Measurements from ENCODE around the gene CFAP119. TPM values are rescaled to one million over a fixed set of nuclear protein-coding genes. Genes with fewer than 3 reads are reported as not detected.

Gene CFAP119
- polyA plus RNA-seq, 3 donors: 1.5 to 3.8 (median 1.6) TPM

GRCh38 chr16:30766206-30766932 lies 4.5 kb upstream of the CFAP119 start:
- 87 to 90% (median 90%) methylated on average over 29 of the region's 29 CpGs for WGBS, 3 donors
- H3K27ac ChIP-seq (ENCODE audit: low read depth, low read length): no peak overlapping the region

GRCh38 chr16:30764816-30765465 lies 3.1 kb upstream of the CFAP119 start:
- WGBS, 3 donors: 92 to 96% (median 95%) methylated on average over 12 of the region's 12 CpGs
- H3K27ac ChIP-seq (ENCODE audit: low read depth, low read length): no peak overlapping the region

- H3K27ac ChIP-seq (ENCODE audit: low read depth, low read length): no peak overlapping the region
- 86 to 91% (median 90%) methylated on average over 11 of the region's 11 CpGs for WGBS, 3 donors
Measured at GRCh38 chr16:30764086-30764485, 2.2 kb upstream of the CFAP119 start.

GRCh38 chr16:30762991-30763725 lies 1.3 kb upstream of the CFAP119 start:
- 58 to 70% (median 64%) methylated on average over 15 of the region's 15 CpGs for WGBS, 3 donors

GRCh38 chr16:30761427-30761927 lies 385 bp downstream of the CFAP119 start:
- WGBS, 3 donors: 0 to 1% (median 0%) methylated on average over 57 to 64 of the region's 64 CpGs

More at GRCh38 chr16:30762991-30763725, 1.3 kb upstream of the CFAP119 start:
- no peak overlapping the region for H3K27ac ChIP-seq (ENCODE audit: low read depth, low read length)

GRCh38 chr16:30760577-30761426 lies 1.1 kb downstream of the CFAP119 start:
- no peak overlapping the region for H3K27ac ChIP-seq (ENCODE audit: low read depth, low read length)

More at GRCh38 chr16:30761427-30761927, 385 bp downstream of the CFAP119 start:
- H3K27ac ChIP-seq (ENCODE audit: low read depth, low read length): no peak overlapping the region

GRCh38 chr16:30760001-30760559 lies 1.8 kb downstream of the CFAP119 start:
- WGBS, 3 donors: 82 to 90% (median 87%) methylated on average over 7 of the region's 7 CpGs
- H3K27ac ChIP-seq (ENCODE audit: low read depth, low read length): no peak overlapping the region

More at GRCh38 chr16:30760577-30761426, 1.1 kb downstream of the CFAP119 start:
- WGBS, 3 donors: 24 to 28% (median 28%) methylated on average over 26 of the region's 26 CpGs

- 61 to 80% (median 63%) methylated on average over 10 of the region's 10 CpGs for WGBS, 3 donors
Measured at GRCh38 chr16:30758988-30759491, 2.8 kb downstream of the CFAP119 start.

GRCh38 chr16:30757316-30757715 lies 4.5 kb downstream of the CFAP119 start:
- 78 to 91% (median 90%) methylated on average over 7 of the region's 7 CpGs for WGBS, 3 donors
- no peak overlapping the region for H3K27ac ChIP-seq (ENCODE audit: low read depth, low read length)

More at GRCh38 chr16:30758988-30759491, 2.8 kb downstream of the CFAP119 start:
- H3K27ac ChIP-seq (ENCODE audit: low read depth, low read length): no peak overlapping the region

GRCh38 chr16:30756781-30757100 lies 5.1 kb downstream of the CFAP119 start:
- WGBS, 3 donors: 96 to 98% (median 96%) methylated on average over 13 of the region's 13 CpGs
- H3K27ac ChIP-seq (ENCODE audit: low read depth, low read length): no peak overlapping the region

GRCh38 chr16:30755955-30756780 lies 5.7 kb downstream of the CFAP119 start:
- 88 to 95% (median 92%) methylated on average over 19 to 20 of the region's 20 CpGs for WGBS, 3 donors
- H3K27ac ChIP-seq (ENCODE audit: low read depth, low read length): no peak overlapping the region

- WGBS, 3 donors: 76 to 79% (median 78%) methylated on average over 4 of the region's 4 CpGs
- H3K27ac ChIP-seq (ENCODE audit: low read depth, low read length): no peak overlapping the region
Measured at GRCh38 chr16:30753596-30753995, 8.3 kb downstream of the CFAP119 start.

GRCh38 chr16:30750876-30751465 lies 10.9 kb downstream of the CFAP119 start:
- H3K27ac ChIP-seq (ENCODE audit: low read depth, low read length): no peak overlapping the region
- 92 to 94% (median 93%) methylated on average over 20 of the region's 20 CpGs for WGBS, 3 donors

- WGBS, 3 donors: 76 to 95% (median 85%) methylated on average over 4 of the region's 4 CpGs
- H3K27ac ChIP-seq (ENCODE audit: low read depth, low read length): no peak overlapping the region
Measured at GRCh38 chr16:30750201-30750600, 11.7 kb downstream of the CFAP119 start.

- H3K27ac ChIP-seq (ENCODE audit: low read depth, low read length): no peak overlapping the region
- 10 to 17% (median 16%) methylated on average over 32 to 36 of the region's 36 CpGs for WGBS, 3 donors
Measured at GRCh38 chr16:30748634-30749445, 13.0 kb downstream of the CFAP119 start.
